Hepatocyte (in vitro differentiated cells): ENCODE measurements around the gene NTSR1. TPM values are rescaled to one million over a fixed set of nuclear protein-coding genes. Genes with fewer than 3 reads are reported as not detected.

Experiments used
- DNase-seq: peaks from one replicate; pipeline ENCODE4 v3.0.0-alpha.2; 2016; ENCODE audit warnings: low spot score
- H2AFZ ChIP-seq: fragments of 200-600 bp; sonication (generic); 2 replicates; pipeline ENCODE4 v1.6.0; 2016; ENCODE audit warnings: antibody characterized with exemption, mild to moderate bottlenecking
- H3K27ac ChIP-seq: fragments of 200-600 bp; sonication (generic); 2 replicates; pipeline ENCODE4 v1.5.1; 2016; ENCODE audit warnings: mild to moderate bottlenecking
- H3K27me3 ChIP-seq: fragments of 200-600 bp; sonication (generic); 2 replicates; pipeline ENCODE4 v1.6.1; 2016
- H3K36me3 ChIP-seq: fragments of 200-600 bp; sonication (generic); replicated peaks from 2 replicates; pipeline ENCODE4 v1.5.1; 2016; ENCODE audit warnings: low read depth; ENCODE audit not compliant: insufficient read depth
- H3K4me1 ChIP-seq: fragments of 200-600 bp; sonication (generic); 2 replicates; pipeline ENCODE4 v1.5.1; 2016; ENCODE audit warnings: mild to moderate bottlenecking, moderate library complexity; ENCODE audit not compliant: insufficient read depth
- H3K4me2 ChIP-seq: fragments of 200-600 bp; sonication (generic); 2 replicates; pipeline ENCODE4 v1.6.0; 2016
- H3K4me3 ChIP-seq: fragments of 200-600 bp; sonication (generic); 2 replicates; pipeline ENCODE4 v1.5.1; 2016; ENCODE audit warnings: mild to moderate bottlenecking
- H3K79me2 ChIP-seq: fragments of 200-600 bp; sonication (generic); 2 replicates; pipeline ENCODE4 v1.6.0; 2017; ENCODE audit warnings: mild to moderate bottlenecking
- H3K9me2 ChIP-seq: fragments of 200-600 bp; sonication (generic); replicated peaks from 2 replicates; pipeline ENCODE4 v1.6.0; 2017; ENCODE audit warnings: mild to moderate bottlenecking; ENCODE audit not compliant: insufficient read depth
- H3K9me3 ChIP-seq: fragments of 200-600 bp; sonication (generic); 2 replicates; pipeline ENCODE4 v1.5.1; 2016; ENCODE audit warnings: low read depth, mild to moderate bottlenecking
- H4K20me1 ChIP-seq: fragments of 200-600 bp; sonication (generic); 2 replicates; pipeline ENCODE4 v1.6.0; 2016; ENCODE audit warnings: mild to moderate bottlenecking; ENCODE audit not compliant: insufficient read depth, poor library complexity, severe bottlenecking
- CTCF ChIP-seq: fragments of 200-600 bp; sonication (generic); IDR thresholded peaks from 2 replicates; pipeline ENCODE4 v1.5.1; 2016; ENCODE audit warnings: antibody characterized with exemption, mild to moderate bottlenecking; ENCODE audit not compliant: poor library complexity
- EZH2 ChIP-seq: fragments of 200-600 bp; sonication (generic); IDR thresholded peaks from 2 replicates; pipeline ENCODE4 v1.6.1; 2016; ENCODE audit warnings: antibody characterized with exemption, mild to moderate bottlenecking, borderline replicate concordance
- EZH2phosphoT487 ChIP-seq: fragments of 200-600 bp; sonication (generic); IDR thresholded peaks from one replicate; pipeline ENCODE4 v1.6.1; 2018; ENCODE audit warnings: antibody characterized with exemption, mild to moderate bottlenecking, low read depth, moderate library complexity; ENCODE audit not compliant: unreplicated experiment, severe bottlenecking
- WGBS: methylation state at CpG from one replicate; pipeline ENCODE4 v1.1.6; 2016; ENCODE audit warnings: low lambda C conversion rate; ENCODE audit errors: missing lambda C conversion rate; 5-methylcytosine and 5-hydroxymethylcytosine counted together
- polyA plus RNA-seq: library from polyadenylated mRNA; unstranded; fragments of >200 nt; fragmentation: Nextera tagmentation; extraction: Ambion mirVana; gene quantifications from 2 replicates; pipeline ENCODE4 v1.2.1, GENCODE V29; 2016
- total RNA-seq: library from RNA; depleted of rRNA; stranded (reverse); fragments of >200 nt; gene quantifications from 2 replicates; pipeline ENCODE4 v1.2.3, GENCODE V29; 2014

Gene NTSR1
- total and polyA plus RNA-seq, 2 experiments from 2014 or later = 0.37 TPM; not detected in 1

GRCh38 chr20:62739581-62740285, 31.1 kb downstream of the NTSR1 start:
- H4K20me1 ChIP-seq = no peaks in the 10 kb centered on the region
- 90% methylated on average over 32 of the region's 32 CpGs for WGBS

GRCh38 chr20:62740286-62741141, 31.9 kb downstream of the NTSR1 start:
- no peaks in the 10 kb centered on the region for H3K27me3 ChIP-seq
- DNase-seq = peak; percentile 51
- H3K79me2 ChIP-seq = no peaks in the 10 kb centered on the region
- H3K27ac ChIP-seq = no peak overlapping the region
- no peaks in the 10 kb centered on the region for H3K36me3 ChIP-seq
- H2AFZ ChIP-seq = no peak overlapping the region
- 81% methylated on average over 28 of the region's 28 CpGs for WGBS
- H3K4me1 ChIP-seq = no peaks in the 10 kb centered on the region
- H3K9me2 ChIP-seq = no peaks in the 10 kb centered on the region
- no peaks in the 10 kb centered on the region for H3K9me3 ChIP-seq
- H4K20me1 ChIP-seq = no peaks in the 10 kb centered on the region
- no peak overlapping the region for H3K4me2 ChIP-seq
- H3K4me3 ChIP-seq = no peak overlapping the region
- TF ChIP-seq EZH2phosphoT487 = no peak
- TF ChIP-seq EZH2 = no peak

More at GRCh38 chr20:62739581-62740285, 31.1 kb downstream of the NTSR1 start:
- no peak for DNase-seq
- Histone ChIP-seq H3K9me3 (no peaks in the 10 kb centered on the region), H3K27me3 (no peaks in the 10 kb centered on the region), H3K27ac (no peak overlapping the region), H3K4me3 (no peak overlapping the region), H3K4me2 (no peak overlapping the region), H3K9me2 (no peaks in the 10 kb centered on the region), H3K79me2 (no peaks in the 10 kb centered on the region), H2AFZ (no peak overlapping the region), H3K4me1 (no peaks in the 10 kb centered on the region), H3K36me3 (no peaks in the 10 kb centered on the region)
- TF ChIP-seq EZH2 (no peak), CTCF (no peak), EZH2phosphoT487 (no peak)

DNA sequence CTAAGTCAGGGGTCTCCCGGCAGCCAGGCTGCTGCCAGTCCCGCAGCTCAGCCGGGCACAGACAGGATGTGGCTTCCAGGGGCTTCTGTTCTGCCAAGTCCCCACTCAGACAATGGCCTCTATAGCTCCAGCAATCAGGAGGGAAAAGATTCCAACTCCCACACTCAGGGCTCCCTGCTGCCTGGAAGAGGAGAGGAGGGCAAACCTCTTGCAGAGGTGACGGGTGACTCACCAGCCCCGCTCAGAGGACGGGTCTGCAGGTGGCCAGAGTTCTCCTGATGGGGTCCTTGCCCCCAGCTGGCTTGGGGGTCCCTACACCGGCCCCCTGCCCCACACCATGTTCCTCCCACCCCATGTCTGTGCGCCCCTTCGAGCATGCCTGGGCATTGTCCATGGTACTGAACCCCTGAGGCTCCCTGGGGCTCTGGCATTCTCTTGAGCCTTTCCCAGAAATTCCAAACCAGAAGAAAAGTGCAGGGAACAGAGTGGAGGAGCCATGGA, 32.6 kb downstream of the NTSR1 start:
- 64% methylated on average over 8 of the region's 9 CpGs for WGBS

DNA sequence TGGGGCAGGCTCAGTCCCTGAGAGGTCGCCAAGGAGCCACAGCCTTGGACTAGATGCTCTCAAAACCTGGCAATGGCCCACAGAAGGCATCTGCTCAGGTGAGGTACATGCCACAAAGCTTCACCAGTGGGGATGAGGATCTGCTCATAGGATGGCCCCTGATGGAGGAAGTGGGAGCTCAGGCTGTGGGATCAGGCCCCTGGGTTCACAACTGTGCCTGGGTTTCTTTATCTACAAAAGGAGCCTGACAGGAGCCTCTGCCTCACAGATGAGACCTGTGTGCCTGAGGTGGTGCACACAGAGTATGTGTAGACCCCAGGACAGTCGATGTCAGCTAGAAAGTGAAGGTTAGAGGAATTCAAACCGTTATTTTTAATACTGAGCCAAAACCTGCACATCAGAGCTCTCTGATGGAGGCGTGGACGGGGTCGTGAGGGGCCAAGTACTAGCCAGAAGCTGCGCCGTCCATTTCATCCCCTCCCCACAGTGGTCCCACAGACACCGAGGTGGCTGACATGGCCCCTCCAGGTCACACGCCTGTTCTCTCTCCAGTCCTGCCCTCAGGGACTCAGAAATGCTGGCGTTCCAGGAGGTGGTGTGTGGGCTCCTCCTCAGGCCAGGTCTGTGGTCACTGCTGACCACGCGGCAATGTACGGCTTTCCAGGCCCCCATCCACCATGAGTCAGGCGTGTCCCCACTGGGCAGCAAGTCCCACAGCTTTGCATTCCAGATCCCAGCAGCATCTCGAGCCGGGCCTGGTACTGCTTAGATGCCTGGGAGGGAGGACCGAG, 33.3 kb downstream of the NTSR1 start:
- no peak overlapping the region for H3K4me2 ChIP-seq
- H2AFZ ChIP-seq = no peak overlapping the region
- H3K79me2 ChIP-seq = no peaks in the 10 kb centered on the region
- no peaks in the 10 kb centered on the region for H4K20me1 ChIP-seq
- TF ChIP-seq EZH2 = no peak
- TF ChIP-seq CTCF = no peak
- no peak for TF ChIP-seq EZH2phosphoT487
- no peak overlapping the region for H3K27ac ChIP-seq
- no peak for DNase-seq
- H3K27me3 ChIP-seq = no peaks in the 10 kb centered on the region
- H3K4me1 ChIP-seq = no peaks in the 10 kb centered on the region
- no peaks in the 10 kb centered on the region for H3K36me3 ChIP-seq
- no peak overlapping the region for H3K4me3 ChIP-seq
- WGBS = 92% methylated on average over 18 of the region's 18 CpGs
- no peaks in the 10 kb centered on the region for H3K9me2 ChIP-seq
- H3K9me3 ChIP-seq = no peaks in the 10 kb centered on the region

More for the DNA sequence above, 32.6 kb downstream of the NTSR1 start:
- H3K4me3 ChIP-seq = no peak overlapping the region
- H3K9me3 ChIP-seq = no peaks in the 10 kb centered on the region
- H3K27ac ChIP-seq = no peak overlapping the region
- no peak for DNase-seq
- H3K36me3 ChIP-seq = no peaks in the 10 kb centered on the region
- no peak overlapping the region for H2AFZ ChIP-seq
- H3K4me1 ChIP-seq = no peaks in the 10 kb centered on the region
- no peaks in the 10 kb centered on the region for H4K20me1 ChIP-seq
- TF ChIP-seq EZH2 (no peak), EZH2phosphoT487 (no peak)
- H3K79me2 ChIP-seq = no peaks in the 10 kb centered on the region
- H3K4me2 ChIP-seq = no peak overlapping the region
- no peaks in the 10 kb centered on the region for H3K9me2 ChIP-seq
- H3K27me3 ChIP-seq = no peaks in the 10 kb centered on the region
